Stomach (tissue), 9 donors: Measurements from ENCODE around the gene PDILT. TPM values are rescaled to one million over a fixed set of nuclear protein-coding genes. Genes with fewer than 3 reads are reported as not detected.

Source experiments
- DNase-seq, 2 donors: peaks; one replicate each; pipeline versions ENCODE4 v3.0.0 to v3.0.0-alpha.2; 2013 to 2019
- H3K27ac ChIP-seq, 5 donors: fragments of 200-600 bp in 4 of 5; sonication (generic) in 4 of 5; one replicate each; pipeline ENCODE4 v1.5.1; 2013 to 2019; ENCODE audit warnings: mild to moderate bottlenecking in 1 of 5, moderate library complexity in 1 of 5
- H3K27me3 ChIP-seq, 3 donors: fragments of 200-600 bp; sonication (generic); one replicate each; pipeline ENCODE4 v1.5.1; 2017 to 2019; ENCODE audit warnings: mixed run types in 1 of 3
- H3K36me3 ChIP-seq, 4 donors: fragments of 200-600 bp; sonication (generic); 1 replicate in 3 of 4; 2 replicates in 1 of 4; pipeline ENCODE4 v1.5.1; 2016 to 2019
- H3K4me1 ChIP-seq, 4 donors: fragments of 200-600 bp; sonication (generic); one replicate each; pipeline ENCODE4 v1.5.1; 2016 to 2019
- H3K4me3 ChIP-seq, 4 donors: fragments of 200-600 bp; sonication (generic) in 3 of 4; one replicate each; pipeline ENCODE4 v1.5.1; 2016 to 2019; ENCODE audit warnings: mild to moderate bottlenecking in 1 of 4
- H3K9me3 ChIP-seq, 4 donors: fragments of 200-600 bp; sonication (generic); one replicate each; pipeline ENCODE4 v1.5.1; 2016 to 2019
- CTCF ChIP-seq, 7 experiments: fragments of 450-650 bp in 4 of 7; fragments of 200-600 bp in 3 of 7; sonication (generic) in 3 of 7; IDR thresholded peaks; one replicate each; pipeline ENCODE4 v1.5.1; 2016 to 2019; ENCODE audit warnings: antibody characterized with exemption in 7 of 7, control low read depth in 2 of 7, mild to moderate bottlenecking in 1 of 7
- EP300 ChIP-seq: sonication (generic); formaldehyde crosslinking; IDR thresholded peaks from one replicate; pipeline ENCODE4 v1.6.1; 2017; ENCODE audit warnings: antibody characterized with exemption
- POLR2A ChIP-seq, 4 donors: fragments of 450-650 bp; IDR thresholded peaks; one replicate each; pipeline ENCODE4 v1.6.1; 2016; ENCODE audit warnings: antibody characterized with exemption in 4 of 4, control low read depth in 2 of 4, mild to moderate bottlenecking in 1 of 4, moderate library complexity in 1 of 4
- POLR2AphosphoS5 ChIP-seq, 3 donors: sonication (generic); formaldehyde crosslinking; IDR thresholded peaks; one replicate each; pipeline ENCODE4 v1.6.1; 2016; ENCODE audit warnings: antibody characterized with exemption in 3 of 3
- WGBS, 5 donors: extraction: QIAGEN DNeasy Blood & Tissue Kit in 3 of 5; methylation state at CpG; one replicate each; pipeline versions ENCODE4 v1.1.5 to v1.1.7; 2013 to 2018; 5-methylcytosine and 5-hydroxymethylcytosine counted together
- intact Hi-C: fragments of 100-400 bp; cut with DNase I; formaldehyde crosslinking; loops from one replicate; pipeline ENCODE4 v1.15.1; 2023; ENCODE audit warnings: low total_unique reads
- polyA plus RNA-seq, 3 donors: library from polyadenylated mRNA; stranded (reverse); fragments of 200-250 nt; gene quantifications; one replicate each; pipeline ENCODE4 v1.2.3, GENCODE V29; 2013
- total RNA-seq, 5 donors: library from RNA; depleted of rRNA; stranded (reverse); fragments of >200 nt; gene quantifications; one replicate each; pipeline versions ENCODE4 v1.1.0 to v1.2.3, GENCODE V29; 2014 to 2016
- donor health status: healthy with polysubstance abuse.
- donor health status: Bipolar disorder and iron deficiency.
- donor health status: healthy.

Gene PDILT
- total and polyA plus RNA-seq, 8 donors, result 0.37 to 150 (median 34.8) TPM; not detected in 1

DNA sequence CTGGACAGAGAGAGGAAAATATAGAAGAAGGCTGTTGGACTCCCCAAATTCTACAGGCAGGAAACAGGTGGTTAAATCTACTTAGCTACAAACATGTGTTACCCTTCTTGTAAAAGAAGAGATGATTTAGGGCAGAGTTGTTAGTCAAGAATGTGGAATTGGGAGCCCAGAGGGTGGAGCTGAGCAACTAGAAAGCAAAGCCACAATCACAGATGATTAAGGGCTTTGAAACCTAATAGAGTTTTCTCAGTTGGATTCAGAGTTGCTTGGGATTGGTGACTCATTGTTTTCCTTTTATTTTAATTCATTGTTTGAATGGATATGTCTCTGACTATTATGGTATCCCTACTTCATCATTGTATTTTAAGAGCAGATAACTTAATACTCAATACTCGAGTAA lies 11.0 kb upstream of the PDILT start:
- TF ChIP-seq EP300, result no peak
- TF ChIP-seq CTCF (IDR thresholded peaks at IDR 0.05), result no peak
- TF ChIP-seq POLR2A (IDR thresholded peaks at IDR 0.05), result no peak
- Histone ChIP-seq H3K4me3 (no peak overlapping the region), H3K4me1 (no peaks in the 10 kb centered on the region), H3K9me3 (no peaks in the 10 kb centered on the region), H3K27ac (no peak overlapping the region), H3K27me3 (no peaks in the 10 kb centered on the region), H3K36me3 (no peaks in the 10 kb centered on the region)
- no peak for DNase-seq
- intact Hi-C loops, result no loop called here
- WGBS, 5 donors, result 71 to 79% (median 75%) methylated on average over 1 of the region's 1 CpG

- H3K27me3 ChIP-seq, result no peaks in the 10 kb centered on the region
- DNase-seq, result no peak
- intact Hi-C loops, result no loop called here
- no peak overlapping the region for H3K27ac ChIP-seq
- 83 to 92% (median 85%) methylated on average over 2 of the region's 2 CpGs for WGBS, 5 donors
- TF ChIP-seq POLR2A (IDR thresholded peaks at IDR 0.05), result no peak
- TF ChIP-seq EP300, result no peak
- no peak for TF ChIP-seq CTCF (IDR thresholded peaks at IDR 0.05)
- no peak for TF ChIP-seq POLR2AphosphoS5 (IDR thresholded peaks at IDR 0.05)
- no peaks in the 10 kb centered on the region for H3K36me3 ChIP-seq
- H3K9me3 ChIP-seq, result no peaks in the 10 kb centered on the region
- H3K4me1 ChIP-seq, result peaks cover 0 to 5% (median 3%) of the 10 kb centered on the region in 4 donors
- no peak overlapping the region for H3K4me3 ChIP-seq
These were observed 6.5 kb upstream of the PDILT start for GRCh38 chr16:20411055-20411454.

DNA sequence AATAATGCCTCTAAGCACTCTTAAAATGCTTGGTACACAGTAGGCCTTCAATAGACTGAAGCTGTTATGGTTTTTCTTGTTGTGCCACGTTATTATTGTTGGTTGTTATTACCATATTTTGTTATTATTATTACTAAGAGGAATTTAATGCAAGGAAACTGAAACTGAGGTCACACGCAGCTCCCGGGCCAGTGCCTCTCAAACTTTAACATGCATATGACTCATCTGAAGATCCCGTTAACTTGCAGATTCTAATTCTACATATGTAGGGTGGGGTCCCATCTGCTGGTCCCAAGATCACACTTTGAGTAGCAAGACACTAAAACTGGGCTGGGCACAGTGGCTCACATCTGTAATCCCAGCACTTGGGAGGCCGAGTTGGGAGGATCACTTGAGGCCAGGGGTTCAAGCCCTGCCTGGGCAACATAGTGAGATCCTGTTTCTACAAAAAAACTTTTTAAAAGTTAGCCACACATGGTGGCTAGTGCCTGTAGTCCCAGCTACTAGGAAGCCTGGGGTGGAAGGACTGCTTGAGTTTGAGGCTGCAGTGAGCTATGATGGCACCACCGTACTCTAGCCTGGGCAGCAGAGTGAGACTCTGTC lies 5.7 kb upstream of the PDILT start:
- 68 to 79% (median 74%) methylated on average over 6 of the region's 6 CpGs for WGBS, 5 donors
- Histone ChIP-seq H3K27me3 (no peaks in the 10 kb centered on the region), H3K36me3 (no peaks in the 10 kb centered on the region), H3K27ac (peak overlapping the region in 3 of 5 donors; percentile 42 to 54 (median 49)), H3K4me1 (peaks cover 0 to 5% (median 3%) of the 10 kb centered on the region in 4 donors), H3K9me3 (no peaks in the 10 kb centered on the region), H3K4me3 (no peak overlapping the region)
- DNase-seq, result no peak
- TF ChIP-seq POLR2A (IDR thresholded peaks at IDR 0.05) (no peak), CTCF (IDR thresholded peaks at IDR 0.05) (no peak), EP300 (no peak), POLR2AphosphoS5 (IDR thresholded peaks at IDR 0.05) (no peak)
- intact Hi-C loops, result no loop called here

GRCh38 chr16:20409398-20410120 lies 5.0 kb upstream of the PDILT start, which contains the start of gene ACSM5:
Gene ACSM5 (plus strand): TSS chr16:20409534. CDS start chr16:20411485, 1,951 bp downstream.
- peak within 1 kb of the TSS in 1 of 4 donors; percentile 0 for H3K4me3 ChIP-seq
- H3K27ac ChIP-seq, result peak within 1 kb of the TSS in 4 of 5 donors; percentile 42 to 54 (median 51)
- DNase-seq, result peak; percentile 34 to 75
- WGBS, 5 donors, result 52 to 70% (median 66%) methylated on average over 6 of the region's 6 CpGs
- H3K9me3 ChIP-seq, result no peaks in the 10 kb centered on the region
- H3K36me3 ChIP-seq, result no peaks in the 10 kb centered on the region
- H3K4me1 ChIP-seq, result peaks cover 0 to 5% (median 3%) of the 10 kb centered on the region in 4 donors
- intact Hi-C loops, result no loop called here
- TF ChIP-seq CTCF (IDR thresholded peaks at IDR 0.05) (no peak), EP300 (no peak), POLR2AphosphoS5 (IDR thresholded peaks at IDR 0.05) (no peak), POLR2A (IDR thresholded peaks at IDR 0.05) (no peak)
- no peaks in the 10 kb centered on the region for H3K27me3 ChIP-seq
